A673 (cell line): ENCODE data around the gene STRBP. TPM values are rescaled to one million over a fixed set of nuclear protein-coding genes. Genes with fewer than 3 reads are reported as not detected.

Experiments used
- Bru-seq: library from RNA; stranded (reverse); fragments of 400-500 nt; gene quantifications from one replicate; lab custom pipeline; 2021; lab: Mats Ljungman, UMichigan
- BruChase-seq, 2 experiments: library from RNA; stranded (reverse); fragments of 400-500 nt; gene quantifications; one replicate each; lab custom pipeline; 2021; lab: Mats Ljungman, UMichigan
- BruUV-seq: library from RNA; stranded (reverse); fragments of 400-500 nt; replicated peaks from 2 replicates; lab custom pipeline; 2021; lab: Mats Ljungman, UMichigan
- CTCF ChIA-PET: fragments of 300-600 bp; sonication (Branson Sonifier 250); formaldehyde crosslinking; loops from one replicate; lab custom pipeline; 2022; ENCODE audit warnings: antibody characterized with exemption; lab: Charles Lee
- POLR2A ChIA-PET: fragments of 300-600 bp; sonication (Branson Sonifier 250); formaldehyde crosslinking; loops from one replicate; lab custom pipeline; 2022; ENCODE audit warnings: antibody characterized with exemption; ENCODE audit not compliant: low non-redundant PET; lab: Charles Lee
- DNase-seq: peaks from one replicate; pipeline ENCODE4 v3.0.0-alpha.2; 2015; ENCODE audit warnings: low spot score
- H3K27ac ChIP-seq: fragments of 200-600 bp; sonication (generic); 2 replicates; pipeline ENCODE4 v1.5.1; 2016; ENCODE audit warnings: mixed run types, low read depth, mild to moderate bottlenecking, mixed read lengths, antibody characterized with exemption, low read length; ENCODE audit not compliant: poor library complexity, severe bottlenecking
- H3K27me3 ChIP-seq: fragments of 200-600 bp; sonication (generic); replicated peaks from 2 replicates; pipeline ENCODE4 v1.6.1; 2017; ENCODE audit warnings: mixed run types, low read depth, mild to moderate bottlenecking, mixed read lengths, antibody characterized with exemption, low read length; ENCODE audit not compliant: insufficient read depth, poor library complexity
- H3K36me3 ChIP-seq: fragments of 200-600 bp; sonication (generic); 2 replicates; pipeline ENCODE4 v1.6.1; 2016; ENCODE audit warnings: mixed run types, mild to moderate bottlenecking, mixed read lengths, antibody characterized with exemption, low read length; ENCODE audit not compliant: insufficient read depth, poor library complexity, severe bottlenecking
- H3K4me1 ChIP-seq: fragments of 200-600 bp; sonication (generic); 2 replicates; pipeline ENCODE4 v1.6.1; 2017; ENCODE audit warnings: mixed run types, mild to moderate bottlenecking, mixed read lengths, antibody characterized with exemption, low read length; ENCODE audit not compliant: insufficient read depth, poor library complexity, severe bottlenecking
- H3K4me3 ChIP-seq: fragments of 200-600 bp; sonication (generic); 2 replicates; pipeline ENCODE4 v1.5.1; 2016; ENCODE audit warnings: low read depth, mixed run types, mild to moderate bottlenecking, mixed read lengths, low read length; ENCODE audit not compliant: poor library complexity, severe bottlenecking
- H3K9me3 ChIP-seq: fragments of 200-600 bp; sonication (generic); 2 replicates; pipeline ENCODE4 v1.6.1; 2016; ENCODE audit warnings: mixed run types, low read depth, mild to moderate bottlenecking, mixed read lengths, antibody characterized with exemption, low read length; ENCODE audit not compliant: poor library complexity, severe bottlenecking
- EZH2 ChIP-seq: fragments of 200-600 bp; sonication (generic); IDR thresholded peaks from 2 replicates; pipeline ENCODE4 v1.6.1; 2017; ENCODE audit warnings: borderline replicate concordance, low read depth, mild to moderate bottlenecking, mixed read lengths, antibody characterized with exemption, low read length; ENCODE audit not compliant: poor library complexity, severe bottlenecking
- intact Hi-C: fragments of 100-400 bp; cut with micrococcal nuclease; formaldehyde crosslinking; loops from one replicate; pipeline ENCODE4 v1.10.0; 2022; ENCODE audit not compliant: unreplicated experiment
- long read RNA-seq: library from polyadenylated mRNA; stranded (forward); transcript quantifications from one replicate; pipeline ENCODE4 v2.0.0, GENCODE V29; 2022
- total RNA-seq: library from RNA; stranded (reverse); gene quantifications from 2 replicates; pipeline ENCODE4 v1.2.3, GENCODE V29; 2021
- TF ChIP-seq, protein P1 (sequence below): fragments of 300-800, 200-600 bp; sonication (generic); conservative IDR thresholded peaks from 2 replicates; pipeline ENCODE4 v1.5.1; 2017; ENCODE audit warnings: low read depth, mild to moderate bottlenecking, antibody characterized with exemption, low read length, moderate library complexity, mixed read lengths

The STRBP gene
- total RNA-seq (79.4 and 84.9 TPM in 2 replicates), Bru-seq, nascent RNA (percentile 93 among the genes with signal in this experiment), BruChase-seq, experiment 1, labeled RNA remaining after a 2-hour chase (percentile 93 among the genes with signal in this experiment), BruChase-seq, experiment 2, labeled RNA remaining after a 6-hour chase (percentile 90 among the genes with signal in this experiment)
- long read RNA-seq, full-length matches to known transcripts: 11 of 152 reads
- long read RNA-seq, partial matches to known transcripts: 10 of 152 reads
- long read RNA-seq, other reads (novel, unspliced or antisense): 131 of 152 reads

DNA sequence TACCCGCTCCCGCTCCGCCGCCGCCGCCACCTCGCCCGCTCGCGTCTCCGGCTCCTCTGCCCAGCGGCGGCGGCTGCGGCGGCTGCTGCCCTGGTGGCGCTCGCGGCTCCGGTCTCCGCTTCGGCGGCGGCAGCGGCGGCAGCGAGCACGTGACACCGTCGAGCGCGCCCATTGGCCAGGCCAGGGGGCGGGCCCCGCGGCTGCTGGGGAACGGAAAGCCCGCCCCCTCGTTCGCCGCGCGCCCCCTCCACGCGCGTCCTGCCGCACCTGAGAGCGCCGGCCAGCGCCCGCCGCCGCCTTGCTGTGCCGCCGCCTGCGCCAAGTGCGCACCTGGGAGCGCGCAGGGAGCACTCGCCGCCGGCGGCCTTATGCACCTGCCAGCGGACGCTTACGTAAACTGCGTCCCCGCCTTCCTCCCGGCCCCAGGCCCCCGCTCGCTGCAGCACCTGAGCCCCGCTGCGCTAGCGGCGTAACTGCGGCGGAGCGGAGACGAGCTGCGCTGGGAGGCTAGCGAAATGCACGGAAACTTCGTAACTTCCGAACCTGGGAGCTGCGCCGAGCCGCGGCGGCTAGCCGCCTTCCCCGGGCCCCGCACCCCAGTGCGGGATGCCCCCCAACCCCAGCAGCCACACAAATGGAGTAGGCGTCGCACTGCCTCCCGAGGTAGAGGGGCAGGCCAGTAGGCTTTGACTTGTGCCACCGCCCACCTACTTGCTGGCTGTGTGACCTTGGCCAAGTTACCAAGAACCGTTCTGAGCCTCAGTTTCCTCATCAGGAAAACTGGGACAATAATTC is at the start of gene STRBP:
TSS of gene STRBP (minus strand) at position 122 of the 795 bp plus-strand sequence. CDS start 84,452 bp downstream, outside the sequence.
- peaks cover 36% of the 10 kb centered on the region for H3K4me1 ChIP-seq
- H3K36me3 ChIP-seq: no peaks in the 10 kb centered on the region
- H3K9me3 ChIP-seq: no peaks in the 10 kb centered on the region
- H3K27ac ChIP-seq: peak within 1 kb of the TSS; percentile 81
- TF ChIP-seq, protein P1, sequence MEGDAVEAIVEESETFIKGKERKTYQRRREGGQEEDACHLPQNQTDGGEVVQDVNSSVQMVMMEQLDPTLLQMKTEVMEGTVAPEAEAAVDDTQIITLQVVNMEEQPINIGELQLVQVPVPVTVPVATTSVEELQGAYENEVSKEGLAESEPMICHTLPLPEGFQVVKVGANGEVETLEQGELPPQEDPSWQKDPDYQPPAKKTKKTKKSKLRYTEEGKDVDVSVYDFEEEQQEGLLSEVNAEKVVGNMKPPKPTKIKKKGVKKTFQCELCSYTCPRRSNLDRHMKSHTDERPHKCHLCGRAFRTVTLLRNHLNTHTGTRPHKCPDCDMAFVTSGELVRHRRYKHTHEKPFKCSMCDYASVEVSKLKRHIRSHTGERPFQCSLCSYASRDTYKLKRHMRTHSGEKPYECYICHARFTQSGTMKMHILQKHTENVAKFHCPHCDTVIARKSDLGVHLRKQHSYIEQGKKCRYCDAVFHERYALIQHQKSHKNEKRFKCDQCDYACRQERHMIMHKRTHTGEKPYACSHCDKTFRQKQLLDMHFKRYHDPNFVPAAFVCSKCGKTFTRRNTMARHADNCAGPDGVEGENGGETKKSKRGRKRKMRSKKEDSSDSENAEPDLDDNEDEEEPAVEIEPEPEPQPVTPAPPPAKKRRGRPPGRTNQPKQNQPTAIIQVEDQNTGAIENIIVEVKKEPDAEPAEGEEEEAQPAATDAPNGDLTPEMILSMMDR: no peak
- no peak for TF ChIP-seq EZH2
- peak within 1 kb of the TSS; percentile 96 for H3K4me3 ChIP-seq
- intact Hi-C loops: no loop called here
- POLR2A ChIA-PET: no interaction called here
- BruUV-seq: no TSS peak
- peak; percentile 94 for DNase-seq
- CTCF ChIA-PET: no interaction called here
- no peaks in the 10 kb centered on the region for H3K27me3 ChIP-seq

- intact Hi-C loops: no loop called here
- Histone ChIP-seq H3K9me3 (no peaks in the 10 kb centered on the region), H3K4me3 (no peak overlapping the region), H3K36me3 (no peaks in the 10 kb centered on the region), H3K27ac (peak overlapping the region; percentile 52), H3K27me3 (no peaks in the 10 kb centered on the region), H3K4me1 (peaks cover 44% of the 10 kb centered on the region)
- TF ChIP-seq, protein P1: no peak
- no peak for TF ChIP-seq EZH2
- ChIA-PET POLR2A (no interaction called here), CTCF (no interaction called here)
- BruUV-seq: no TSS peak
- DNase-seq: no peak
Measured at GRCh38 chr9:123316053-123316718, 47.8 kb upstream of the STRBP start.

DNA sequence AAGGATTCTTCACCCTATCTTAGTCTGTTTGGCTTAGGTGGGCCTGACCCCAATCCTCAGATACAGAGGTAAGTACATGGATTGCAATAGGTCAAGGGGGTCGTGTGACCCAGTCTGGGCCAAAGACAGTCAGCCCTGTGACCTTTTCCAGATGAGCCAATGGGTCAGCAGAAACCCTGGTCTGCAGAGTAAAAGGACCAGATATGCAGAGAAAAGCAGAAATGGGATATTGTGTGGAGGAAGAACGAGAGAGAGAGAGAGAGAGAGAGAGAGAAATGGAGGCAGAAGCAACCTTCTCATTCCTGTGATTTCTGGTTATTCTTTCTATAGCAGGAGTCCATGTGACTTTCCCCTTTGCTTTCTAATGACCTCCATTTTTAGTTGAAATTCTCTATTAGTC is 47.2 kb upstream of the STRBP start:
- no peak for TF ChIP-seq EZH2
- TF ChIP-seq, protein P1: no peak
- no TSS peak for BruUV-seq
- intact Hi-C loops: no loop called here
- Histone ChIP-seq H3K4me3 (no peak overlapping the region), H3K36me3 (no peaks in the 10 kb centered on the region), H3K27ac (peak overlapping the region; percentile 52), H3K9me3 (no peaks in the 10 kb centered on the region), H3K4me1 (peaks cover 50% of the 10 kb centered on the region), H3K27me3 (no peaks in the 10 kb centered on the region)
- CTCF ChIA-PET: no interaction called here
- DNase-seq: no peak
- POLR2A ChIA-PET: no interaction called here
